ENCODE measurements around the gene L3MBTL2.
"Not testable (repeated sequence)": the region's sequence is repeated elsewhere in the genome, so short reads cannot be mapped to it uniquely, and the experiment has no call there.

Gene L3MBTL2

DNA sequence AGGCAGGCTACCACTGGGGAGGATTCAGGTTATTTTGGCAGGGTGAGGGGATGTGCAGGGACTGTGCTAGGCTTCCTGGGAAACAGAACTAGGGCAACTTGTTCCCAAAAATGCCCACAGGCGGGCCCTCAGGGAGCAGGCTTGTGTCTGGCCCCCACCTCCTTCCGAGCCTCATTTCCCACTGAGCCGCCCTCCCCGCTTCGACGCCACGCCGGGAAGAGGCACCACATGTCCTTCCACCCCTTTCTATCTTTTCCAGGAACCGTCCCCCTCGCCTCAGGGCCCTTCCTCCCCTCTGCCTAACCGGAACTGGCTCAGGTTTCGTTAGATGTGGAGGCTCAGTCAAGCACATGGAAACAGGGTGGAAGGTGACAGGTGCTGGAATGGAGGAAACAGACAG, 45.0 kb downstream of the L3MBTL2 start:
- no peak overlapping the region for H3K4me3 ChIP-seq (ENCODE audit: low read depth, low read length)
- TF ChIP-seq CTCF (IDR thresholded peaks at IDR 0.05; ENCODE audit: low read depth, low read length, missing control alignments), result no peak
- DNase-seq (ENCODE audit: low read depth), result no peak
- in situ Hi-C loops (cut with HindIII; ENCODE audit: low sequenced_read_pairs), result no loop called here

- DNase-seq (ENCODE audit: low read depth), result no peak
- in situ Hi-C loops (cut with HindIII; ENCODE audit: low sequenced_read_pairs), result no loop called here
- no peak for TF ChIP-seq CTCF (IDR thresholded peaks at IDR 0.05; ENCODE audit: low read depth, low read length, missing control alignments)
- H3K4me3 ChIP-seq (ENCODE audit: low read depth, low read length), result no peak overlapping the region
Observed at GRCh38 chr22:41252365-41252764, 47.3 kb downstream of the L3MBTL2 start.

DNA sequence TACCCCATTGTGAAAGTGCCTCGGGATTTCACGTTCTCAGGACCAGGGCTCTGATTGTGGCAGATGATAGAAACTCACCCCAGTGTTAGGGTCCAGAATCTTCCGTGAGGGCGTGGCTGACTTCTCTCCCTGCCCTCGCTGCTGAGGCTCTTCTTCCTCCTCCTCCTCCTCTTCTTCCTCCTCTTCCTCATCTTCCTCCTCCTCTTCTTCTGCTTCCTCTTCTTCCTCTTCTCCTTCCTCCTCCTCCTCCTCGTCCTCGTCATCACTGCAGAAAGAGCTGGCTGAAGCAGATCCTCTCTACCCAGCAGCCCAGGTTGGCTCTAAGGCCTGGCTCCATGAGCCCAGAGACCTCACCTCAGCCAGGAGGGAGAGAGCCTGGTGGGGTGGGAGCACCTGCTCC, 49.1 kb downstream of the L3MBTL2 start:
- DNase-seq (ENCODE audit: low read depth), result no peak
- in situ Hi-C loops (cut with HindIII; ENCODE audit: low sequenced_read_pairs), result no loop called here
- H3K4me3 ChIP-seq (ENCODE audit: low read depth, low read length), result no peak overlapping the region
- TF ChIP-seq CTCF (IDR thresholded peaks at IDR 0.05; ENCODE audit: low read depth, low read length, missing control alignments), result no peak

DNA sequence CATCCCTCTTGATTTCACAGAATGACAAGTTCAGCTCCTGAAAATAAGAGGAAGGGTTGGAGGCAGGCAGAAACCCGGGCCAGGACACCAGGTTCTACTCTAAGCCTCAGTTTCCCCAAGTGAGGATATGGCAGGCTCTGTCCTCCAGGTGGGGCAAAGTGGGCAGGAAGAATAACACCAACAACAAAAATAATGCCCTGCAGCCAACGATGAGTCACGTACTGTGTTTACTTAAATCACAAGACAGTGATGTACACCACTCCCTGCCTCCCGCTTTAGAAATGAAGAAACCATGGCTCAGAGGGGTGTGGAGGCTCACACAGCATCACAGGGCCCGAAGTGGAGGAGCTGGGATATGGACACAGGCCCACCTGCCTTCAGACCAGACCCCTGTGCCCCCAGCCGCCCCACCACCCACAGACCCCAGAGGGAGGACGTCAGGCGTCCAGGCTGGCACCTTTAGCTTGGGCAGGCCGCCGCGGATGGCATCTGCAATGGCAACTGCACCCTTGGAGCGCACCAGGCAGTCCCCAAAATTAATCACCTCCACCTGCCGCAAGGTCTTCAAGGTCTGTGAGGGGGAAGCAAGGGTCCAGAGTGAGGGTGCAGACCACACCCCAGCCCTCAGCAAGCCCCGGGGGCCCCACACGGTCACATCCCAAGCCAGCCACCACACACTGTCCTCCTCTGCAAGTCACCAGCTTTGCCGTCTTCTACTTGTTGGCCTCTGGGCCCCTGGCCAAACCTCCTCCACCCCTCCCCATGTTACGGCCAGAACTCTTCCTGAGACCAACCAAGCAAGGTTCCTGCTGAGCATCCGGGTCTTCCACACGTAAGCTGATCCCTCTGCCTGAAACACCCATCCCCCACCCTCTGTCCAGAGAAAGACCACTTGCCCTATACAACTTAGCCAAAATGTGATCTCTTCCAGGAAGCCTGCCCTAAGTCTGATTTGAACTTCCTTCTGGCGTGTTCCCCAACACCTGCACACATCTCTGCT, 51.4 kb downstream of the L3MBTL2 start:
- H3K4me3 ChIP-seq (ENCODE audit: low read depth, low read length), result no peak overlapping the region
- in situ Hi-C loops (cut with HindIII; ENCODE audit: low sequenced_read_pairs), result no loop called here
- peak; percentile 12 for TF ChIP-seq CTCF (IDR thresholded peaks at IDR 0.05; ENCODE audit: low read depth, low read length, missing control alignments)
- peak; percentile 66 for DNase-seq (ENCODE audit: low read depth)

DNA sequence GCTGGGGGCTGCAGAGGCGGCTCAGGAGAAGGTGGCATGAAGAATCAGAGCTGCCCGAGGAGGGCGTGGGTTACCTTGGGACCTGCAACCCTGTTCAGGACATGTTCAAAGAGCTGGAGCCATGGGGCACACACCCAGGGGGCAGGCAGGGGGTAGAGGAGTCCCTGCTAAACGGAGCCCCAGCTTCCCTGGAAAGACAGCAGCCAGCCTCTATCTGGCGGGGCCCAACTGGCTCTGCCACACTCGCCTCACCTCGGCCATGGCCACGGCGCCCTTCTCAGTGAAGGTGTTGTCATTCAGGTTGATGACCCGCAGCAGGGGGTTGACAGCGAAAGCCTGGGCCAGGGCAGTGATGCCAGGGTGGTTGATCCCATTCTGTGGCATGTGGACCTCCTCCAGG, 52.6 kb downstream of the L3MBTL2 start:
- no peak for DNase-seq (ENCODE audit: low read depth)
- no peak overlapping the region for H3K4me3 ChIP-seq (ENCODE audit: low read depth, low read length)
- in situ Hi-C loops (cut with HindIII; ENCODE audit: low sequenced_read_pairs), result no loop called here
- TF ChIP-seq CTCF (IDR thresholded peaks at IDR 0.05; ENCODE audit: low read depth, low read length, missing control alignments), result no peak

GRCh38 chr22:41259756-41260155, 54.6 kb downstream of the L3MBTL2 start:
- in situ Hi-C loops (cut with HindIII; ENCODE audit: low sequenced_read_pairs); H3K4me3 ChIP-seq (ENCODE audit: low read depth, low read length); DNase-seq (ENCODE audit: low read depth): not testable (repeated sequence)

DNA sequence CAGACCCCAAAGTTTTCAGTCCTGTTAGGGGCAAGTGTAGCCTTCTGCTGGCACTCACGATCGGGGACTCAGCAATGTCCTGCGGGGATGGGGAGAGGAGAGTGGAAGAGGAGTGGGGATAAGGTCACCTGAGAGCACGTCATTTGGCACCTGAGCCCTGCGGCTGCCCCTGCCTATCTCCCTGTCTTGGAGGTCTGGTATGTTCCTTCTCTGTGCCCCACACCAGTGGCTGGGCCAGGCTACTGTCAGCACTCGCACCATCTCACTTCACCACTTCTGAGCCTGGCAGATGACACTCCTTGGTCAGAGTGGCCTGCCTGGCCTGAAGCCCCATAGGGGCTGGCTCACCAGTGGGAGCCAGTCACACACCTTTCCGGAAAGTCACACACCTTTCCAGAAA, 55.8 kb downstream of the L3MBTL2 start:
- no peak overlapping the region for H3K4me3 ChIP-seq (ENCODE audit: low read depth, low read length)
- DNase-seq (ENCODE audit: low read depth), result no peak
- in situ Hi-C loops (cut with HindIII; ENCODE audit: low sequenced_read_pairs), result no loop called here
- no peak for TF ChIP-seq CTCF (IDR thresholded peaks at IDR 0.05; ENCODE audit: low read depth, low read length, missing control alignments)

Measured in astrocyte of the cerebellum (primary cell).